H1 (cell line): ENCODE measurements around the gene LHPP. TPM values are rescaled to one million over a fixed set of nuclear protein-coding genes. Genes with fewer than 3 reads are reported as not detected.
A peak's percentile ranks its signal among the peaks of the same experiment; 100 is the strongest.

Source experiments
- CTCF ChIA-PET: fragments of 300-600 bp; sonication (Branson Sonifier 250); formaldehyde crosslinking; loops from one replicate; lab custom pipeline; 2021; ENCODE audit not compliant: partially characterized antibody; lab: Charles Lee
- POLR2A ChIA-PET: fragments of 300-600 bp; sonication (Branson Sonifier 250); formaldehyde crosslinking; loops from one replicate; lab custom pipeline; 2021; ENCODE audit warnings: inconsistent platforms; ENCODE audit not compliant: partially characterized antibody; lab: Charles Lee
- DNase-seq, 2 experiments: peaks; one replicate each; pipeline versions ENCODE4 v3.0.0 to v3.0.0-alpha.2; 2010 to 2022; ENCODE audit warnings: low spot score in 2 of 2, low read depth in 1 of 2, mixed read lengths in 1 of 2
- FAIRE-seq: peaks from 2 replicates; lab custom pipeline; 2011; peaks lifted over from hg19 to GRCh38; lab: Jason Lieb, UNC
- H2AFZ ChIP-seq: 2 replicates; pipeline ENCODE4 v1.8.1; 2012; ENCODE audit warnings: low read length, inconsistent platforms
- H2AK5ac ChIP-seq: 2 replicates; pipeline ENCODE4 v1.6.1; 2013; ENCODE audit warnings: low read depth, low read length
- H2BK120ac ChIP-seq: replicated peaks from 2 replicates; pipeline ENCODE3; 2013; ENCODE audit warnings: low read depth, low read length, inconsistent platforms
- H2BK12ac ChIP-seq: 2 replicates; pipeline ENCODE4 v1.6.1; 2013; ENCODE audit warnings: low read depth, low read length
- H2BK15ac ChIP-seq: 2 replicates; pipeline ENCODE4 v1.6.1; 2013; ENCODE audit warnings: low read length
- H2BK20ac ChIP-seq: 2 replicates; pipeline ENCODE4 v1.6.1; 2013; ENCODE audit warnings: low read length
- H2BK5ac ChIP-seq: 2 replicates; pipeline ENCODE4 v1.6.1; 2013; ENCODE audit warnings: low read depth, low read length
- H3K14ac ChIP-seq: 2 replicates; pipeline ENCODE4 v1.6.1; 2013; ENCODE audit warnings: inconsistent platforms; ENCODE audit not compliant: insufficient read length
- H3K18ac ChIP-seq: 2 replicates; pipeline ENCODE4 v1.6.1; 2013; ENCODE audit warnings: low read length; ENCODE audit errors: extremely low read depth
- H3K23ac ChIP-seq: 2 replicates; pipeline ENCODE4 v1.6.1; 2013; ENCODE audit warnings: inconsistent platforms; ENCODE audit not compliant: insufficient read length
- H3K23me2 ChIP-seq: 2 replicates; pipeline ENCODE4 v1.6.1; 2013; ENCODE audit warnings: low read depth, low read length
- H3K27ac ChIP-seq: 2 replicates; pipeline ENCODE4 v1.6.1; 2011; ENCODE audit warnings: low read depth, low read length, inconsistent platforms
- H3K27me3 ChIP-seq, 4 experiments: replicated peaks in 1 of 4; 1 replicate in 1 of 4; 2 replicates in 3 of 4; pipeline versions ENCODE4 v1.6.1 to v1.8.1; 2011 to 2013; ENCODE audit warnings: low read length in 3 of 4, mild to moderate bottlenecking in 3 of 4, inconsistent platforms in 2 of 4, mixed read lengths in 2 of 4, moderate library complexity in 1 of 4; ENCODE audit not compliant: control insufficient read depth in 3 of 4, insufficient read depth in 3 of 4; ENCODE audit errors: extremely low read depth in 1 of 4
- H3K36me3 ChIP-seq, 4 experiments: 2 replicates each; pipeline versions ENCODE4 v1.6.1 to v1.8.1; 2011 to 2013; ENCODE audit warnings: mild to moderate bottlenecking in 4 of 4, low read length in 3 of 4, moderate library complexity in 2 of 4, control low read depth in 1 of 4, inconsistent platforms in 1 of 4; ENCODE audit not compliant: insufficient read depth in 4 of 4, control insufficient read depth in 2 of 4
- H3K4ac ChIP-seq: replicated peaks from 2 replicates; pipeline ENCODE3; 2013; ENCODE audit warnings: low read length, low read depth, mixed read lengths, inconsistent platforms; ENCODE audit not compliant: insufficient read length
- H3K4me1 ChIP-seq, 4 experiments: replicated peaks in 1 of 4; 1 replicate in 1 of 4; 2 replicates in 3 of 4; pipeline versions ENCODE4 v1.6.1 to v1.8.1; 2011 to 2013; ENCODE audit warnings: low read length in 3 of 4, inconsistent platforms in 2 of 4, mixed read lengths in 1 of 4; ENCODE audit not compliant: insufficient read depth in 4 of 4, control insufficient read depth in 3 of 4
- H3K4me2 ChIP-seq, 2 experiments: 2 replicates each; pipeline versions ENCODE4 v1.6.1 to v1.8.1; 2011 to 2013; ENCODE audit warnings: low read depth in 2 of 2, low read length in 2 of 2, control low read depth in 1 of 2, inconsistent platforms in 1 of 2, mild to moderate bottlenecking in 1 of 2; ENCODE audit not compliant: insufficient read depth in 1 of 2
- H3K4me3 ChIP-seq, 4 experiments: fragments of 200-600, 300-600 bp in 1 of 4; sonication (generic), shearing (Covaris generic), sonication (Bioruptor Twin) in 1 of 4; 2 replicates each; pipeline versions ENCODE4 v1.5.1 to v1.8.1; 2011 to 2016; ENCODE audit warnings: low read length in 4 of 4, low read depth in 3 of 4, control low read depth in 2 of 4, inconsistent platforms in 2 of 4, mild to moderate bottlenecking in 2 of 4, mixed read lengths in 1 of 4, moderate library complexity in 1 of 4; ENCODE audit not compliant: insufficient read depth in 2 of 4; ENCODE audit errors: extremely low read depth in 1 of 4
- H3K56ac ChIP-seq: replicated peaks from 2 replicates; pipeline ENCODE3; 2013; ENCODE audit warnings: low read depth, mild to moderate bottlenecking, mixed read lengths, low read length, inconsistent platforms; ENCODE audit not compliant: insufficient read length
- H3K79me1 ChIP-seq: 2 replicates; pipeline ENCODE4 v1.6.1; 2013; ENCODE audit warnings: low read depth, low read length, control low read depth
- H3K79me2 ChIP-seq, 2 experiments: 2 replicates each; pipeline versions ENCODE4 v1.6.1 to v1.8.1; 2012 to 2013; ENCODE audit warnings: low read length in 2 of 2, mild to moderate bottlenecking in 2 of 2, inconsistent platforms in 1 of 2; ENCODE audit not compliant: insufficient read depth in 2 of 2, control insufficient read depth in 1 of 2
- H3K9ac ChIP-seq, 4 experiments: replicated peaks in 1 of 4; 1 replicate in 1 of 4; 2 replicates in 3 of 4; pipeline versions ENCODE4 v1.6.1 to v1.8.1; 2011 to 2013; ENCODE audit warnings: low read depth in 3 of 4, low read length in 3 of 4, control low read depth in 2 of 4, mild to moderate bottlenecking in 2 of 4, moderate library complexity in 2 of 4, inconsistent platforms in 1 of 4; ENCODE audit errors: extremely low read depth in 1 of 4
- H3K9me3 ChIP-seq, 2 experiments: 2 replicates each; pipeline versions ENCODE4 v1.6.1 to v1.8.1; 2012 to 2013; ENCODE audit warnings: mild to moderate bottlenecking in 2 of 2, moderate library complexity in 2 of 2, control low read depth in 1 of 2, inconsistent platforms in 1 of 2, low read depth in 1 of 2, low read length in 1 of 2, mixed read lengths in 1 of 2; ENCODE audit not compliant: insufficient read depth in 2 of 2
- H4K20me1 ChIP-seq, 2 experiments: replicated peaks in 1 of 2; 2 replicates each; pipeline versions ENCODE3 to v1.8.1; 2011 to 2013; ENCODE audit warnings: inconsistent platforms in 2 of 2, low read length in 2 of 2, mild to moderate bottlenecking in 1 of 2; ENCODE audit not compliant: insufficient read depth in 2 of 2, control insufficient read depth in 1 of 2
- H4K5ac ChIP-seq: 2 replicates; pipeline ENCODE4 v1.6.1; 2013; ENCODE audit warnings: low read length, low read depth, mixed read lengths, inconsistent platforms; ENCODE audit not compliant: insufficient read length
- H4K8ac ChIP-seq: 2 replicates; pipeline ENCODE4 v1.8.0; 2013; ENCODE audit warnings: mild to moderate bottlenecking, moderate library complexity, low read length, inconsistent platforms; ENCODE audit not compliant: insufficient read depth; ENCODE audit errors: extremely low read depth
- H4K91ac ChIP-seq: replicated peaks from 2 replicates; pipeline ENCODE3; 2013; ENCODE audit warnings: low read length, mixed read lengths, inconsistent platforms; ENCODE audit not compliant: insufficient read length
- ATF3 ChIP-seq: IDR thresholded peaks from 2 replicates; pipeline ENCODE4 v1.6.1; 2011; ENCODE audit warnings: low read depth, mild to moderate bottlenecking, low read length; ENCODE audit not compliant: insufficient read depth
- BACH1 ChIP-seq: IDR thresholded peaks from 2 replicates; pipeline ENCODE4 v1.6.1; 2012; ENCODE audit warnings: low read length, improper control_type of control experiment
- CBX5 ChIP-seq: fragments of 300-800, 300-1000 bp; sonication (generic); IDR thresholded peaks from 2 replicates; pipeline ENCODE4 v1.7.1; 2016; ENCODE audit warnings: antibody characterized with exemption, low read length, low read depth
- CREB1 ChIP-seq: IDR thresholded peaks from 2 replicates; pipeline ENCODE4 v1.6.1; 2012; ENCODE audit warnings: inconsistent platforms
- E2F6 ChIP-seq: IDR thresholded peaks from 2 replicates; pipeline ENCODE4 v1.6.1; 2012; ENCODE audit warnings: inconsistent platforms
- GTF2F1 ChIP-seq: IDR thresholded peaks from 2 replicates; pipeline ENCODE4 v1.6.1; 2012; ENCODE audit warnings: low read depth, low read length, improper control_type of control experiment, borderline replicate concordance
- MAX ChIP-seq: IDR thresholded peaks from 2 replicates; pipeline ENCODE4 v1.6.1; 2012; ENCODE audit warnings: inconsistent platforms
- NANOG ChIP-seq: IDR thresholded peaks from 2 replicates; pipeline ENCODE4 v1.6.1; 2011; ENCODE audit warnings: low read length, low read depth, mild to moderate bottlenecking, inconsistent platforms; ENCODE audit not compliant: insufficient read depth, poor library complexity, severe bottlenecking
- RFX5 ChIP-seq: IDR thresholded peaks from 2 replicates; pipeline ENCODE4 v1.6.1; 2011; ENCODE audit warnings: low read depth, low read length, improper control_type of control experiment, borderline replicate concordance
- SIRT6 ChIP-seq: IDR thresholded peaks from one replicate; pipeline ENCODE4 v1.7.1; 2012; ENCODE audit warnings: low read length, inconsistent platforms
- WGBS, 2 experiments: shearing (Covaris generic) in 1 of 2; methylation state at CpG; one replicate each; pipeline versions ENCODE4 v1.1.6 to v1.1.7; 2013 to 2015; ENCODE audit warnings: low lambda C conversion rate in 2 of 2, mixed read lengths in 2 of 2, inconsistent platforms in 1 of 2, low coverage in 1 of 2, missing lambda C conversion rate in 1 of 2; ENCODE audit not compliant: insufficient replicate concordance in 2 of 2, insufficient coverage in 1 of 2, insufficient read length in 1 of 2; ENCODE audit errors: extremely low coverage in 1 of 2, missing lambda C conversion rate in 1 of 2; 5-methylcytosine and 5-hydroxymethylcytosine counted together
- polyA plus RNA-seq, 7 experiments: library from polyadenylated mRNA; depleted of rRNA in 3 of 7; stranded (reverse) in 5 of 7; unstranded in 2 of 7; fragments of >200 nt in 5 of 7; fragments of 200-250 nt in 2 of 7; gene quantifications; 1 replicate in 5 of 7; 2 replicates in 1 of 7; 4 replicates in 1 of 7; pipeline versions ENCODE4 v1.2.1 to v1.2.3, GENCODE V29; 2011 to 2013; ENCODE audit warnings: missing spikeins in 2 of 7, mixed read lengths in 2 of 7
- total RNA-seq: library from RNA; stranded (reverse); fragmentation: NEBNext Ultra II Directional; extraction: Animal tissue kit (Norgen Biotek cat#: 25700); gene quantifications from 2 replicates; pipeline ENCODE4 v1.2.1, GENCODE V29; 2021

Gene LHPP
- total and polyA plus RNA-seq, 2 of the 8 experiments (the other 6 are each of a cell fraction or from before 2014, with no cell fraction given) = 26.0 to 45.0 TPM

GRCh38 chr10:124420254-124420653 is 41.4 kb upstream of the LHPP start:
- Histone ChIP-seq H2BK120ac (no peak overlapping the region), H3K27ac (no peak overlapping the region), H3K23me2 (peaks cover 7% of the 10 kb centered on the region; the same call in 1 of the 2 replicates), H3K23ac (no peak overlapping the region), H2AK5ac (0 out of 2 replicates have a peak overlapping the region, but pooled peaks have one; percentile 70), H3K36me3 (no peaks in the 10 kb centered on the region), H2BK15ac (0 out of 2 replicates have a peak overlapping the region, but pooled peaks have one; percentile 61), H4K8ac (no peak overlapping the region), H2BK12ac (peak overlapping the region; percentile 87), H3K79me1 (no peaks in the 10 kb centered on the region), H3K4me2 (no peak overlapping the region), H2AFZ (no peak overlapping the region), H3K18ac (no peak overlapping the region), H2BK5ac (no peak overlapping the region), H3K14ac (no peak overlapping the region), H3K79me2 (peaks cover 0 to 24% of the 10 kb centered on the region in 2 experiments; a peak in 3 of 4 replicates), H3K9me3 (no peaks in the 10 kb centered on the region), H4K20me1 (peaks cover 0 to 5% of the 10 kb centered on the region in 2 experiments), H3K56ac (no peak overlapping the region), H4K5ac (no peak overlapping the region), H3K4ac (no peak overlapping the region), H4K91ac (no peak overlapping the region), H3K4me1 (peaks cover 2 to 5% (median 4%) of the 10 kb centered on the region in 4 experiments; a peak in 5 of 7 replicates), H2BK20ac (0 out of 2 replicates have a peak overlapping the region, but pooled peaks have one; percentile 32), H3K4me3 (no peak overlapping the region), H3K27me3 (peaks cover 0 to 2% (median 0%) of the 10 kb centered on the region in 4 experiments; a peak in 1 of 7 replicates), H3K9ac (no peak overlapping the region)
- CTCF ChIA-PET = interaction anchor here (0.8 to 2.7 kb wide), 8 partner anchors 11 to 406 kb away, joined by 3 to 9 read pairs (median 4); no protein-coding TSS in a partner anchor
- no peak for FAIRE-seq
- TF ChIP-seq MAX (no peak), RFX5 (no peak), E2F6 (no peak), BACH1 (no peak), CREB1 (no peak), SIRT6 (no peak), NANOG (no peak), ATF3 (no peak), GTF2F1 (no peak), CBX5 (no peak)
- 80% methylated on average over 1 of the region's 1 CpG; no CpG with 5 or more reads in 1 of the 2 experiments for WGBS, 2 experiments
- POLR2A ChIA-PET = interaction anchor here (4.7 kb wide), 1 partner anchor 29 kb away, joined by 43 read pairs; the partner anchor contains the start of gene NKX1-2
- no peak for DNase-seq
